AML-193 (cell line): ENCODE measurements around the gene LRRC32.

Experiments used
- DNase-seq, 2 experiments: peaks; one replicate each; lab custom pipeline; 2025; lab: John Stamatoyannopoulos, UW

Gene LRRC32

GRCh38 chr11:76663912-76664440 lies 6.6 kb downstream of the LRRC32 start:
- no peak for DNase-seq

DNA sequence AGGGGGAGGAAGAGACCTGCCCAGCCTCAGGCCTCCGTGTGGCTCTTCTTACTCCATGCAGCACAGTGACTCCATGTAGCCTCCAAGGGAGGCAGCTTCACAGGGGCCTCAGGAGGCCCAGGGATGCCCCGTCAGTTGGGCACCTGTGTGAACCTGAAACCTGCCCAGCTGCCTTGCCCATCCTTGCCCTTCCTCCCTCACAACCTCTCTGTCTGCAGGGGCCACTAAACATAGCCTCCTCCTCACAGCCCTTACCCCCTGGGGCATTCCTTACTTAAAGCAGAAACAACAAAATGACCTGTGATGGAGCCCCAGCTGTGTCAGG lies 7.1 kb downstream of the LRRC32 start:
- no peak for DNase-seq

DNA sequence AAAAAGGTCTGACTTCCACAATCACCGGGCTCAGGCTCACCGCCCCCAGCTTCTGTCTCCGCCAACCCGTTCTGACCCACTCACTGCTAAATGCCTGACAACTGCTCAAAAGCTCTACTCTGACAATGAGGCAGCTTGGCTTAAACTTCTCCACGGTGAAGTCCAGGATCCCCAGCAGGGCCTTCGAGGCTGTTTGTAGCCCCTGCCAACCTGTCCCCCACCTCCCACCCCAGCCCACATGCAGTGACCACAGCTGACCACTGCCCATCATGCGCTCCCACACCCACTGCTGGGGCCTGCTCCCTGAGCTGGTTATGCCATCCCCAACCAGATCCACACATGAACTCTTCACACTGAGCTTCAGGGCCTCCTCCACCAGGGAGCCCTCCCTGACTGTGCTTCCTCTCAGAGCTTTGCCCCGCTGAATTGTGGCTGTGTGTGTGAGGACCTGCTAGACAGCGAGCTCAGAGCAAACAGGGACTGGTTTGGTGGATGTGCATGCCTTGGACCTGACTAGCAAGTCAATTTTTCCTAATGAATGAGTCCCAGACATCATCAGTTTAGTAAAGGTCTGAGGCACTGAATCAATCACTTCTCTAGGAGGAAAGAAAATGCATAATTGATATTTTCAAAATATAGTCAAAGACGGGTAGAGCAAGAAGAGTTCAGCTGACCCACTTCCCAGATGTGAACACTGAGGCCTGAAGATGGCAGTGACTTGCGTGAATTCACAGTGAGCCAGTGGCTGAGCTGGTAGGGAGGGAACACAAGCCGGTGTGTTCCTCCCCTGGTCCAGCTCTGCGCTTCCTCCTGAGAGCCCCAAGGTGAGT lies 7.7 kb downstream of the LRRC32 start:
- no peak for DNase-seq

- no peak for DNase-seq
These were observed 8.6 kb downstream of the LRRC32 start for GRCh38 chr11:76661834-76662434.

DNA sequence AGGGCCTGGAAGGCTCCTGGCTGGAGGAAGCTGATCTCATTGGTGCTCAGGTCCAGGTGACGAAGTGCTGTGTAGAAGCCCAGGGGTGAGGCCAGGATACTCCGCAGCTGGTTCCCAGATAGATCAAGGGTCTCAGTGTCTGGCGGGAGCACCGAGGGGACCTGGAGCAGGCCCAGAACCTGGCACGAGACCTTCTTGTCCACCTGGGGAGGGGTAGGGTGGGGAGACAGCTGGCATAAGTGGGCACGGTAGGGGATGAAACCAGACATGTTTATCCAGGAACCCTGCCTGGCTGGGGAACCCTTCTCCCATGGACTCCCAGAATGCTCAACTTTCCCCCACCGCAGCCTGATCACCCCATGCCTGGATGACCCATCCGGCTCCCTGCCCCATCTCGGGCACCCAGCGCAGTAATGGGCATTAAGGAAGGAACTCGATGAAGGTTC lies 9.2 kb downstream of the LRRC32 start:
- DNase-seq: no peak

DNA sequence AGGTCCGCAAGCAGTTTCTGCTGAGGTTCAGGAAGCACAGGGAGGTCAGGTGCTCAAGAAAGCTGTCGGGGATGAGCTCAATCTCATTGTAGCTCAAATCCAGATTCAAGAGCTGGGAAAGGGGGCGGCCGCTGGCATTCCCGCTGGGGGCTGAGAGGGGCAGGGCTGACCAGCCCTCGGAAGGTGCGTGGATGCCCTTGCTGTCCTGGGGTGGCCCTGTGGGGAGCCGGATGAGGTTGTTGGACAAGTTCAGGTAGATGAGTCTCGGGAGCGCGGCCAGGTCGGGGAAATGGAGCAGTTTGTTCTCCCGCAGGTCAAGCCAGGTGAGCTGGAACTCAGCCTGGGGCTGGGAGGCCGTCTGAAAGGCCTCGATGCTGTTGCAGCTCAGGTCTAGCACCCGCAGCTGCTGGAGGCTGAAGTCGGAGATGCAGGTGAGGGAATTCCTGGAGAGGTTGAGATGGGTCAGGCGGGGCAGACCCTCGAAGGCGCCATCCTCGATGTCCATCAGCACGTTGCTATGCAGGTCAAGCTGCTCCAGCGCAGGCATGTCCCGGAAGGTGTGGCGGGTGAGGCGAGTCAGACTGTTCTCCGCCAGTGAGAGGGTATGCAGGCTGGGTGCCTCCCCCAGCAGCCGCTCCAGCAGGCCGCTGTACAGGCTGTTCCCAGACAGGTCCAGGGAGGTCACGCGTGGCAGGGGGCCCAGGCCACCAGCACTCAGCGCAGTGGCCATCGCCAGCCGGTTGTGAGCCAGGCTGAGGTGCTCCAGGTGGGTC lies 9.8 kb downstream of the LRRC32 start:
- DNase-seq: no peak

- DNase-seq: no peak
These were observed 10.6 kb downstream of the LRRC32 start for GRCh38 chr11:76659672-76660532.

DNA sequence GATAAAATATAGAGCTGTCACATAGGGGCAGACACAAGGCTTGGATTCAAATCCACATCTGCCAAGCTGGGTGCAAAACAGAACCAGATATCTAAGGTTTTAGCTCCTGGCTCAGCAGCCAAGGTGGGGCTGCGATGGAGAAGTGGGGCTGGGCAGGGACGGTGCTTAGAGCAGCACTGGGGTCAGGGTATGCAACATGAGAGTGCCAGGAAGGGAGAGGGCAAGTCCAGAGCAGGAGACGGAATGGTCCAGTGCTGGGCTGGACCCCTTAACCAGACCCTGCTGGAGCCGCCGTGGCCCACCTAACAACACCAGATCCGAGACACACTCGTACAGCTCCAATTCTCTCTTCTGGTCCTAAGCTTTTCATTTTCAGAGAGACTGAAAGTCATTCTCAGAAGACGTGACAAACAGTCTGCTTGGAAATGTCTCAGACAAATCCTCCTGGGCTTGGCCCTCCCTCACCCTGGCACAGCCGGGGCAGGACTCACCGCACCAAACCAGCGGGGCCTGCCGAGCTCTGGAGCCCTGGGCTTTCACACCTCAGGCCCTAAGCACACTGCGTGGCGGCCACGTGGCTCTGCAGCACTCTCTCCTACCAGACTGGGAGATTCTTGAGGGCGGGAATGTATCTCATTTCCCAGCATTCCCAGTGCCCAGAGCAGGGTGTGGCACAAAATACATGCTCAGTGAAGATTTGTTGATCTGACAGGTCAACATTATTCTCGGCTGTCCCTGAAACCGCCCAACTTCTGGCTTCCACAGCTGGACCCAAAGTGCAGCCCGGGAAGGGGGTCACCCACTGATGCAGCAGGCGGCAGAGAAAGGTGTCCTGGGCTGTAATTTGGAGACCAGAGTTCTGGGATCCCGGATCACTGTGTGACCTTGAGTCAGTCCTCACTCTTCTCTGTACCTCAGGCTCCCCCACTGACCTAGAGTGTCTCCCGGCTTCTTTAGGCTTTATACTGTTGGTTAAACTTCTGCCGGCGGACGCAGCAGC lies 11.6 kb downstream of the LRRC32 start:
- no peak for DNase-seq

GRCh38 chr11:76658231-76658630 lies 12.3 kb downstream of the LRRC32 start:
- no peak for DNase-seq

DNA sequence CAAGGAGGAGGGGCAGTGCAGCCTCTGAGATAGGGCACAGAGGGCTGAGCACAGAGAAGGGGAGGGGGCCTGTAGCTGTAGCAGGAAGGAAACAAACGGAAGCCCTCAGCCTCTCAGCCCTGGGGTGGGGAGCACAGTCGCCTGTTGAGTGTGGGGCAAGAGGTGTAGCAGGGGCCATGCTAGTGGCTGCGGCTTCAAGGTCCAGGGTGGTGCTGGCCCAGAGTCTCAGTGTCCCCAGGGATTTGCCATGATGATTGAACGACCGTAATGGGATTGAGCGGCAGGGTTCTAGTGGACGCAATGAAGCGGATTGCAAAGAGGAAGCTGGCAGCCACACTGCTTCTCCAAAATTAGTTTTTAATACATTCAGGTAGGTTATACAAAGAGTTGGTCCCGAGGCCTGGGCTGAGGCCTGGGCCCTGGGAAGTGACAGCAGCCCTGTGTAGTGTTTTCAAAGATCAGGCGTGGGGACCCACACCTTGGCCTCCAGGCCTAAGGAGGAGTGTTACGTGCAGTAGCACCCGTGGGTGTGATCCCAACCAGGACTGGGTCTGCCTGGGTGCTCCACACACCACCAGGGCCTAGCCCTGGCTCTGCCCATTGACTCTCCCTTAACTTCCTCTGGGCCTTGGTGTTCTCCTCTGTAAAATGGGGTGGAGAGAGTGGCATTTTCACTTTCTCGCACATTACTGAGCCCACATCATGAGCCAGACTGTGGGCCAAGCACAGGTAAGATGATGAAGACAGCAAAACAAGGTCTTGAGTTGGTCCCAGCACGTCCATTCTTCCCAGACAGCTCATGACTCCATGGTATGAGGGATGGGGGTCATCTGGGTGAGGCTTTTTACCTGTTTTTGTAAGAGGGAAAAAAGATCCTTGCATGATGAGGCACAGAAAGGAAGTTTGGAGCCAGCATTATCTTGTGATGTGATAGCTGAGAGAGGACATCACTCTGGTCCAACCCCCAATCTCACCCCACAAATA lies 13.1 kb downstream of the LRRC32 start:
- no peak for DNase-seq

DNA sequence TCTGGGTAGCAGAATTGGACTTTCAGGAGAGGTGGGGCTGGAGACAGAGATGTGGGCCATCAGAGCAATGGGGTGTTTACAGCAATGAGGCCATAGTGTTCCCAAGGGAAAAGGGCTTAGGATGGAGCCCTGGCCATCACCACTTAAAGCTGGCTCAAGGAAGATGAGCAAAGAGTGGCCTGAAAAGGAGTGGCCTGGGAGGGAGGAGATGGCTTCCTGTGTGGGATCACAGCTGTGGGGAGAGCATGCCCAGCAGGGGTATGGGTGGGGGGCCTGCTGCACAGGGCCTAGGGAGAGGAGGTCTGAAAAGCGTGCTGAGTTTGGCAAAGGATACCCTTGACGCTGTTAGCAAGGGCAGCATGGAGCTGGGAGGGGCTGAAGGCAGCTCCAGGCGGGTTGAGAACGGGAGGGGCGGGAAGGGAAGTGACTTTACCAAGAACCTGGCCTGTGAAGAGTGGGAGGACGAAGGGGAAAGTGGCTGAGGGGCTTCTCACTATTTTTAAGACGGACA lies 13.9 kb downstream of the LRRC32 start:
- no peak for DNase-seq

DNA sequence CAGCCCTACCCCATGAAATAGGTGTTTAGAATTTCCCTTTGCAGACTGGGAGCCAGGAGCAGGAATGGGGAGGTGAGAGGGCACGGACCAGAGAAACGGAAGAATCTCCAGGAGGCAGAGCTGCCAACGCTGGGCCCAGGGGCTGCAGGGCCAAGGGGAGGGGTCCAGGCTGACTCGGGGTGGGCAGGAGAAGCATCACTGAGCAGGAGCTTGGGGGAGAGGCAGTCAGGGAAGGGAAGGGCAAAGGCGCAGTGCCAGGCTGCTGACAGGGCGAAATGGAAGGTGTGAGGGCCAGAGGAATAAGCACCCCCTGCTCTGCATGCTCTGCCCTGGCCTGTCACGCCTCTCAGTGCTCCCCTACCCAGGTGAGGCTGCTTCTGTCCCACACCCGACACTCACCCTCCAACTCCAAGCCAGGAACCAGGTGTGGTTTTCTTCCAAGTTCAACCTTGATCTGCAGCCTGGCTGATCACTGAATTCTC lies 14.5 kb downstream of the LRRC32 start:
- DNase-seq: no peak

DNA sequence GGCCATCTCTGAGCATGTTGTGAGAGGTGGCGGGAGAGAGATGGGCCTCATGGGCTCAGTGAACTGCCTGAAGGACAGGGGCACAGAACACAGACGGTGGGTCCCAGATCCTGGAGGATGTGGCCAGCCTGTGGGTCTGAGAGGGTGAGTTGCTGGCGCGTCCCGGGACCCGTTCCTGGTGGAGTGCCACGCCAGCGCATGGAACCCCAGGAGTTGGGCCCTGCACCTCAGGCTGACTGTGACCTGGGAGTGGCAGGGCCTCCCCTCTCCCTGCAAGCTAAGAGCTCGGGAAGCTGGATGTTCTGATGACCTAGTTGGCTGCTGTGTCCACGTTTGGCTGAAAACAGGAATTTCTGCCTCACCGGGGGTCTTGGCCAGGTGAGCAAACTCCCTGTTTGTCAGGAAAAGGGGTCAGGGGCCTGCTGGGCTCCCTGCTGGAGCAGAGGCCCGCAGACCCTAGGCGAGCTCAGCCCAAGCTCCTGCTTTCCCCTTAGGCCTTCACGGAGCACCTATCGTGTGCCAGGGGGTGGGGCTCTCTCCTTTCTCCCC lies 15.0 kb downstream of the LRRC32 start:
- no peak for DNase-seq

DNA sequence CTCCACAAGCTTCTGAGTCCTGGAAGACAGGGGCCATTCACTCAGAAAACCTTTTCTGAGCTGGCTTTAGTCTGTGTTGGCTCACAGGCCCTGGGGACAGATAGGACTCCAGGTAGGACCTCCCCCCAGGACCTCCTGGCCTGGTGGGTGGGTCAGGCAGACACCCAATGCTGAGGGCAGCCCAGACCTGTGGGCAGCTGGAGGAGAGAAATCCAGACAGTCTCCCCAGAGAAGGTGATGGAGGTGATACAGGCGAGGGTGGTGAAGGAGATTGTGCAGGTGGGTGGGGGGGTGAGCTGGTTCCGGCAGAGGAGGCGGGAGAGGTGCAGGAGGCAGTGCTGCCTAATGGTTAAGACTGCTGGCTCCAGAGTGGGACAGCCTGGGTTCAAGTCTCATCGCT lies 15.6 kb downstream of the LRRC32 start:
- DNase-seq: no peak

DNA sequence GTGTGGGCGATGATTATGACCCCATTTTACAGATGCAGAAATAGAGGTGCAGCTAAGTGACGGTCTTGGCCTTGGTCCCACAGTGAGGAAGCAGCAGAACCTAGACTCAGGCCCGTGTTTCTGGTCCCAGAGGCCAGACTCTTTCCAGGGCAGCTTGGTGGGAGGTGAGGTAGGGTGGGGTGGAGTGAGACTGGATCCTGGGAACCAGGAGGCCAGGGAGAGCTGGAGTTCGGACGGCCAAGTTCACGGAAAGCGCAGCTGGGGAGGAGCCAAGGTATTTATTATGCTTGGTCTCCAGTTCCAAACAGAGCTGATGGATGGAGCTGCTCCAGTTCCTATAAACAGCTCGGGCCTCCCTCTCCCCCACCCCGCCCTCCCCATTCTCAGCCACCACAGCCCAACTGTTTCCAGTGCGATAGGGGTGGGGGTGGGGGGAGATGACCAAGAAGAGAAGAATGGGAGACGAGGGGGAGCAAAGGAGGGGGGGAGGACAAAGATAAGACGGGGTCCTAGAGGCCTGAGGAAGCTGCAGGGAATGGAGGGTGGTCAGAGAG lies 16.2 kb downstream of the LRRC32 start:
- no peak for DNase-seq

GRCh38 chr11:76653674-76654284 lies 16.8 kb downstream of the LRRC32 start:
- DNase-seq: no peak

DNA sequence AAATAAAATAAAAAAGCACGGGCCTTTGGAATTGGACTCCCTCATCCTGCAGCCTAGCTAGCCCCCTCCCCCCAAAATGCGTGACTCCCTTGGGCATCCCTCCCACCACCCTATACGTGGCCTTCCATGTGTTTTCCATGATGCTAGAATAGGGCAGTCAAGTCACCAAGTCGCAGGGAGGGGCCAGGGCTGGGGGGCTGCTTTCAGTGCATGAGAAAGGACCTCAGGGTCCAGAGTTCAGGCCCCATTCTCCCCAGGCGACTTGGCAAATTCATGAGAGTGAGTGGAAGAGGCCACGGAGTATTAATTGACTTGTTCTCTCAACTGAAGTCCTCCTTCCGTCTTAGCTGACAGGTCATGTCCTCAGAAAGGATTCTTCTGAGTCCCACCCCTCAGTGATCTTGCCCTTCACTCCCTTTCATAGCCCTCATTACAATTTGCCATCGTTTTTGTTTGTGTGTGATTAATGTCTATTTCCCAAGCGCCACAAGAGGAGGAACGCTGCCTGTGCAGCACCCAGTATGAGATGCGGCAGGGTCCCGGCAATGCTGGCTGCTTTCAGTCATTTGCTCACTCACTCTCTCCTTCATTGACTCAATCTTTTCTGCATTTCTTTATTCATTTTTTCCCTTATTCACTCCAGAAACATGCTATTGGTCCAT lies 17.4 kb downstream of the LRRC32 start:
- DNase-seq: no peak
